ENCODE data around the gene PHF21B. TPM values are rescaled to one million over a fixed set of nuclear protein-coding genes. Genes with fewer than 3 reads are reported as not detected.

The PHF21B gene
- total and polyA plus RNA-seq, 2 of the 8 experiments (the other 6 are each of a cell fraction or from before 2014, with no cell fraction given): 19.3 to 68.1 TPM

GRCh38 chr22:44997060-44997459 lies 12.7 kb downstream of the PHF21B start:
- DNase-seq (ENCODE audit: low read depth in 1 of 2, low spot score in 2 of 2) (no peak), FAIRE-seq (no peak)
- peaks cover 39% of the 10 kb centered on the region for H3K79me1 ChIP-seq (ENCODE audit: low read depth, low read length)
- H3K18ac ChIP-seq (ENCODE audit: extremely low read depth, low read length): no peak overlapping the region
- H4K91ac ChIP-seq (replicated peaks; ENCODE audit: insufficient read length, low read length): no peak overlapping the region
- H3K23me2 ChIP-seq (ENCODE audit: low read depth, low read length): no peaks in the 10 kb centered on the region
- no peak overlapping the region for H2BK12ac ChIP-seq (ENCODE audit: low read depth, low read length)
- peak overlapping the region in 1 of 2 experiments; percentile 3; a peak in 1 of 4 replicates for H3K4me2 ChIP-seq (ENCODE audit: insufficient read depth in 1 of 2, low read depth in 2 of 2, low read length in 2 of 2)
- no peak overlapping the region for H3K23ac ChIP-seq (ENCODE audit: insufficient read length)
- peaks cover 48 to 74% of the 10 kb centered on the region in 2 experiments for H4K20me1 ChIP-seq (replicated peaks in 1 of 2; ENCODE audit: control insufficient read depth in 1 of 2, insufficient read depth in 2 of 2, low read length in 2 of 2)
- H3K36me3 ChIP-seq (ENCODE audit: control insufficient read depth in 2 of 4, insufficient read depth in 4 of 4, low read length in 3 of 4): peaks cover 4 to 78% (median 20%) of the 10 kb centered on the region in 4 experiments; a peak in 7 of 8 replicates
- ChIA-PET POLR2A (ENCODE audit: partially characterized antibody) (interaction anchor here (0.6 to 11.3 kb wide), 8 partner anchors 9 to 102 kb away, joined by 3 to 224 read pairs (median 4); partner anchors contain the start of gene PHF21B), CTCF (ENCODE audit: partially characterized antibody) (interaction anchor here (0.7 kb wide), 1 partner anchor 99 kb away, joined by 3 read pairs; no protein-coding TSS in a partner anchor)
- peak overlapping the region; percentile 2; the same call in 1 of the 2 replicates for H2AK5ac ChIP-seq (ENCODE audit: low read depth, low read length)
- no peak overlapping the region for H3K14ac ChIP-seq (ENCODE audit: insufficient read length)
- H2BK20ac ChIP-seq (ENCODE audit: low read length): no peak overlapping the region
- H2BK120ac ChIP-seq (replicated peaks; ENCODE audit: low read depth, low read length): no peak overlapping the region
- H3K9me3 ChIP-seq (ENCODE audit: insufficient read depth in 2 of 2, low read depth in 1 of 2, low read length in 1 of 2): no peaks in the 10 kb centered on the region
- H3K4me1 ChIP-seq (replicated peaks in 1 of 4; ENCODE audit: control insufficient read depth in 3 of 4, insufficient read depth in 4 of 4, low read length in 3 of 4): peaks cover 0 to 27% (median 7%) of the 10 kb centered on the region in 4 experiments; a peak in 6 of 7 replicates
- no peak overlapping the region for H3K9ac ChIP-seq (replicated peaks in 1 of 4; ENCODE audit: extremely low read depth in 1 of 4, low read depth in 3 of 4, low read length in 3 of 4)
- peak overlapping the region; percentile 8; the same call in 1 of the 2 replicates for H4K8ac ChIP-seq (ENCODE audit: extremely low read depth, insufficient read depth, low read length)
- no peak overlapping the region for H3K27ac ChIP-seq (ENCODE audit: low read depth, low read length)
- TF ChIP-seq PHF8 (conservative IDR thresholded peaks at IDR 0.05; ENCODE audit: low read depth, low read length) (no peak), RNF2 (IDR thresholded peaks at IDR 0.05; ENCODE audit: borderline replicate concordance, low read depth, low read length, missing control alignments, poor library complexity, severe bottlenecking) (no peak), BCL11A (IDR thresholded peaks at IDR 0.05; ENCODE audit: low read depth in 2 of 2, low read length in 2 of 2) (no peak), CEBPB (IDR thresholded peaks at IDR 0.05; ENCODE audit: low read depth, low read length) (no peak), JUN (IDR thresholded peaks at IDR 0.05; ENCODE audit: low read depth, low read length) (no peak), USF2 (IDR thresholded peaks at IDR 0.05; ENCODE audit: low read length) (no peak), EZH2 (IDR thresholded peaks at IDR 0.05; ENCODE audit: low read depth, low read length, severe bottlenecking) (no peak), E2F6 (IDR thresholded peaks at IDR 0.05) (no peak), SIN3A (conservative IDR thresholded peaks at IDR 0.05 in 1 of 2, IDR thresholded peaks at IDR 0.05 in 1 of 2; ENCODE audit: low read depth in 1 of 2, low read length in 2 of 2) (no peak)
- TF ChIP-seq, protein P1, sequence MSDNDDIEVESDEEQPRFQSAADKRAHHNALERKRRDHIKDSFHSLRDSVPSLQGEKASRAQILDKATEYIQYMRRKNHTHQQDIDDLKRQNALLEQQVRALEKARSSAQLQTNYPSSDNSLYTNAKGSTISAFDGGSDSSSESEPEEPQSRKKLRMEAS (IDR thresholded peaks at IDR 0.05): no peak
- no peak overlapping the region for H3K4me3 ChIP-seq (ENCODE audit: extremely low read depth in 1 of 4, insufficient read depth in 2 of 4, low read depth in 3 of 4, low read length in 4 of 4)
- WGBS, 2 experiments (ENCODE audit: extremely low coverage in 1 of 2, insufficient coverage in 1 of 2, insufficient read length in 1 of 2, insufficient replicate concordance in 2 of 2, low coverage in 1 of 2, low lambda C conversion rate in 2 of 2, missing lambda C conversion rate in 1 of 2): 91% methylated on average over 9 of the region's 9 CpGs; no CpG with 5 or more reads in 1 of the 2 experiments
- H2BK15ac ChIP-seq (ENCODE audit: low read length): no peak overlapping the region
- no peaks in the 10 kb centered on the region for H3K27me3 ChIP-seq (replicated peaks in 1 of 4; ENCODE audit: control insufficient read depth in 3 of 4, extremely low read depth in 1 of 4, insufficient read depth in 3 of 4, low read length in 3 of 4)
- H2BK5ac ChIP-seq (ENCODE audit: low read depth, low read length): peak overlapping the region; percentile 30; the same call in 1 of the 2 replicates
- H3K56ac ChIP-seq (replicated peaks; ENCODE audit: insufficient read length, low read depth, low read length): no peak overlapping the region
- no peak overlapping the region for H3K4ac ChIP-seq (replicated peaks; ENCODE audit: insufficient read length, low read depth, low read length)
- H3K79me2 ChIP-seq (ENCODE audit: control insufficient read depth in 1 of 2, insufficient read depth in 2 of 2, low read length in 2 of 2): peaks cover 48 to 100% of the 10 kb centered on the region in 2 experiments
- no peak overlapping the region for H2AFZ ChIP-seq (ENCODE audit: low read length)
- H4K5ac ChIP-seq (ENCODE audit: insufficient read length, low read depth, low read length): no peak overlapping the region

Data from H1 (cell line).